GM12878 (cell line): ENCODE data around the gene S1PR3. TPM values are rescaled to one million over a fixed set of nuclear protein-coding genes. Genes with fewer than 3 reads are reported as not detected.

Experiments used
- ATAC-seq: fragments of 200-7000 bp; cut with Tn5 transposase; 3 replicates; pipeline ENCODE4 v1.9.1; 2020; ENCODE audit warnings: mild to moderate bottlenecking, moderate library complexity
- BruUV-seq: library from RNA; stranded (reverse); fragments of 400-500 nt; replicated peaks from 2 replicates; lab custom pipeline; 2021; lab: Mats Ljungman, UMichigan
- CTCF ChIA-PET: fragments of 300-600 bp; sonication (Branson Sonifier 250); formaldehyde crosslinking; extraction: SDS; loops from one replicate; lab custom pipeline; 2021; ENCODE audit warnings: inconsistent platforms; lab: Yijun Ruan, JAX
- POLR2A ChIA-PET: fragments of 350-600 bp; formaldehyde crosslinking; extraction: SDS; loops from one replicate; lab custom pipeline; 2021; ENCODE audit warnings: inconsistent platforms; lab: Charles Lee
- RAD21 ChIA-PET: fragments of 300-600 bp; sonication (Branson Sonifier 250); formaldehyde crosslinking; loops from one replicate; lab custom pipeline; 2023; ENCODE audit warnings: antibody characterized with exemption; ENCODE audit not compliant: unreplicated experiment; lab: Charles Lee
- SMC1A ChIA-PET: fragments of 300-600 bp; sonication (Branson Sonifier 250); formaldehyde crosslinking; loops from one replicate; lab custom pipeline; 2023; ENCODE audit not compliant: unreplicated experiment, uncharacterized antibody; lab: Charles Lee
- DNase-seq: peaks from one replicate; pipeline ENCODE4 v3.0.0-alpha.2; 2011; ENCODE audit warnings: low read depth, low spot score
- FAIRE-seq: peaks from 3 replicates; lab custom pipeline; 2011; peaks lifted over from hg19 to GRCh38; lab: Jason Lieb, UNC
- H2AFZ ChIP-seq: 2 replicates; pipeline ENCODE4 v1.6.0; 2011; ENCODE audit warnings: low read depth, low read length, control low read depth; ENCODE audit not compliant: control insufficient read depth
- H3K27ac ChIP-seq: 2 replicates; pipeline ENCODE4 v1.5.1; 2011; ENCODE audit warnings: control low read depth; ENCODE audit not compliant: control insufficient read depth, insufficient read depth
- H3K27me3 ChIP-seq, 2 experiments: replicated peaks in 1 of 2; 2 replicates each; pipeline versions ENCODE4 v1.6.0 to v1.6.1; 2011; ENCODE audit warnings: low read length in 1 of 2; ENCODE audit not compliant: control insufficient read depth in 2 of 2, insufficient read depth in 2 of 2
- H3K36me3 ChIP-seq, 2 experiments: 2 replicates each; pipeline ENCODE4 v1.5.1; 2011; ENCODE audit warnings: low read length in 1 of 2; ENCODE audit not compliant: control insufficient read depth in 2 of 2, insufficient read depth in 2 of 2
- H3K4me1 ChIP-seq: 2 replicates; pipeline ENCODE4 v1.6.1; 2011; ENCODE audit warnings: mild to moderate bottlenecking, low read length, moderate library complexity, mixed read lengths; ENCODE audit not compliant: control insufficient read depth, insufficient read depth
- H3K4me2 ChIP-seq: 2 replicates; pipeline ENCODE4 v1.6.0; 2011; ENCODE audit warnings: control low read depth; ENCODE audit not compliant: control insufficient read depth, insufficient read depth
- H3K4me3 ChIP-seq: fragments of 200-600 bp; sonication (generic); 2 replicates; pipeline ENCODE4 v1.5.1; 2016
- H3K79me2 ChIP-seq: 2 replicates; pipeline ENCODE4 v1.6.0; 2011; ENCODE audit warnings: low read length; ENCODE audit not compliant: control insufficient read depth, insufficient read depth
- H3K9ac ChIP-seq: 2 replicates; pipeline ENCODE4 v1.8.0; 2011; ENCODE audit warnings: low read length, control low read depth, mixed read lengths; ENCODE audit not compliant: control insufficient read depth, insufficient read depth
- H3K9me3 ChIP-seq: replicated peaks from 3 replicates; pipeline ENCODE4 v1.5.1; 2011; ENCODE audit warnings: mild to moderate bottlenecking, low read length; ENCODE audit not compliant: control insufficient read depth, insufficient read depth
- H4K20me1 ChIP-seq: 2 replicates; pipeline ENCODE4 v1.6.0; 2011; ENCODE audit not compliant: control insufficient read depth, insufficient read depth
- EED ChIP-seq: sonication (generic); IDR thresholded peaks from 2 replicates; pipeline ENCODE4 v1.6.1; 2016; ENCODE audit warnings: antibody characterized with exemption, low read depth
- FOXK2 ChIP-seq: fragments of 450-650 bp; IDR thresholded peaks from 2 replicates; pipeline ENCODE4 v1.6.1; 2017; ENCODE audit warnings: mild to moderate bottlenecking, moderate library complexity
- IRF3 ChIP-seq: fragments of 450-650 bp; IDR thresholded peaks from 2 replicates; pipeline ENCODE4 v1.6.1; 2014; ENCODE audit warnings: mild to moderate bottlenecking
- KAT2A ChIP-seq: conservative IDR thresholded peaks from 2 replicates; pipeline ENCODE4 v1.6.1; 2011; ENCODE audit warnings: low read depth, low read length; ENCODE audit not compliant: control insufficient read depth
- NFXL1 ChIP-seq: fragments of 450-650 bp; IDR thresholded peaks from 2 replicates; pipeline ENCODE4 v1.6.1; 2017; ENCODE audit warnings: antibody characterized with exemption, mild to moderate bottlenecking, borderline replicate concordance
- RELA ChIP-seq: fragments of 450-650 bp; IDR thresholded peaks from 2 replicates; pipeline ENCODE4 v1.8.0; 2014; ENCODE audit warnings: borderline replicate concordance; ENCODE audit not compliant: partially characterized antibody
- TCF3 ChIP-seq: IDR thresholded peaks from 2 replicates; pipeline ENCODE4 v1.6.1; 2012; ENCODE audit warnings: low read depth, mild to moderate bottlenecking, low read length, borderline replicate concordance; ENCODE audit not compliant: insufficient read depth
- whole genome bisulfite sequencing: methylation state at CpG from one replicate; pipeline ENCODE4 v1.1.6; 2016; ENCODE audit warnings: low lambda C conversion rate; ENCODE audit not compliant: insufficient replicate concordance, insufficient coverage; ENCODE audit errors: missing lambda C conversion rate; 5-methylcytosine and 5-hydroxymethylcytosine counted together
- in situ Hi-C: fragments of 300-500 bp; cut with MboI; formaldehyde crosslinking; loops from 9 replicates; pipeline ENCODE4 v1.14.3; 2018; ENCODE audit warnings: mixed read lengths
- intact Hi-C: fragments of 100-400 bp; cut with micrococcal nuclease; formaldehyde crosslinking; loops from one replicate; pipeline ENCODE4 v1.14.2; 2022; ENCODE audit not compliant: unreplicated experiment
- polyA plus RNA-seq, 11 experiments: library from polyadenylated mRNA; depleted of rRNA in 4 of 11; unstranded in 6 of 11; stranded (reverse) in 5 of 11; fragments of >200 nt; fragmentation: Nextera tagmentation in 4 of 11; fragmentation: Illumina TruSeq in 1 of 11; extraction: Ambion mirVana in 4 of 11; extraction: Trizol in 1 of 11; gene quantifications; 1 replicate in 1 of 11; 2 replicates in 10 of 11; pipeline versions ENCODE4 v1.2.1 to v1.2.3, GENCODE V29; 2011 to 2016; ENCODE audit warnings: inconsistent platforms in 2 of 11, missing spikeins in 2 of 11, low read depth in 1 of 11
- total RNA-seq, 4 experiments: library from RNA; depleted of rRNA in 3 of 4; stranded (reverse); fragments of >200 nt in 3 of 4; fragmentation: Illumina TruSeq in 1 of 4; extraction: Trizol in 1 of 4; gene quantifications; 2 replicates each; pipeline versions ENCODE4 v1.2.1 to v1.2.3, GENCODE V29; 2013 to 2021
- TF ChIP-seq, protein P1 (sequence below): fragments of 150-350 bp; IDR thresholded peaks from 2 replicates; pipeline ENCODE4 v1.6.1; 2016; ENCODE audit warnings: low read depth, low read length
- TF ChIP-seq, protein P2 (sequence below): fragments of 450-650 bp; IDR thresholded peaks from 2 replicates; pipeline ENCODE4 v1.6.1; 2018; ENCODE audit warnings: borderline replicate concordance, mild to moderate bottlenecking; ENCODE audit not compliant: partially characterized antibody

The S1PR3 gene
- total and polyA plus RNA-seq, 10 of the 15 experiments (the other 5 are each of a cell fraction or from before 2014, with no cell fraction given), result 0.01 to 0.18 (median 0.01) TPM; not detected in 7

GRCh38 chr9:88952976-88953375, 38.3 kb upstream of the S1PR3 start (continued):
- TF ChIP-seq, protein P1, sequence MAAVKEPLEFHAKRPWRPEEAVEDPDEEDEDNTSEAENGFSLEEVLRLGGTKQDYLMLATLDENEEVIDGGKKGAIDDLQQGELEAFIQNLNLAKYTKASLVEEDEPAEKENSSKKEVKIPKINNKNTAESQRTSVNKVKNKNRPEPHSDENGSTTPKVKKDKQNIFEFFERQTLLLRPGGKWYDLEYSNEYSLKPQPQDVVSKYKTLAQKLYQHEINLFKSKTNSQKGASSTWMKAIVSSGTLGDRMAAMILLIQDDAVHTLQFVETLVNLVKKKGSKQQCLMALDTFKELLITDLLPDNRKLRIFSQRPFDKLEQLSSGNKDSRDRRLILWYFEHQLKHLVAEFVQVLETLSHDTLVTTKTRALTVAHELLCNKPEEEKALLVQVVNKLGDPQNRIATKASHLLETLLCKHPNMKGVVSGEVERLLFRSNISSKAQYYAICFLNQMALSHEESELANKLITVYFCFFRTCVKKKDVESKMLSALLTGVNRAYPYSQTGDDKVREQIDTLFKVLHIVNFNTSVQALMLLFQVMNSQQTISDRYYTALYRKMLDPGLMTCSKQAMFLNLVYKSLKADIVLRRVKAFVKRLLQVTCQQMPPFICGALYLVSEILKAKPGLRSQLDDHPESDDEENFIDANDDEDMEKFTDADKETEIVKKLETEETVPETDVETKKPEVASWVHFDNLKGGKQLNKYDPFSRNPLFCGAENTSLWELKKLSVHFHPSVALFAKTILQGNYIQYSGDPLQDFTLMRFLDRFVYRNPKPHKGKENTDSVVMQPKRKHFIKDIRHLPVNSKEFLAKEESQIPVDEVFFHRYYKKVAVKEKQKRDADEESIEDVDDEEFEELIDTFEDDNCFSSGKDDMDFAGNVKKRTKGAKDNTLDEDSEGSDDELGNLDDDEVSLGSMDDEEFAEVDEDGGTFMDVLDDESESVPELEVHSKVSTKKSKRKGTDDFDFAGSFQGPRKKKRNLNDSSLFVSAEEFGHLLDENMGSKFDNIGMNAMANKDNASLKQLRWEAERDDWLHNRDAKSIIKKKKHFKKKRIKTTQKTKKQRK, result no peak

DNA sequence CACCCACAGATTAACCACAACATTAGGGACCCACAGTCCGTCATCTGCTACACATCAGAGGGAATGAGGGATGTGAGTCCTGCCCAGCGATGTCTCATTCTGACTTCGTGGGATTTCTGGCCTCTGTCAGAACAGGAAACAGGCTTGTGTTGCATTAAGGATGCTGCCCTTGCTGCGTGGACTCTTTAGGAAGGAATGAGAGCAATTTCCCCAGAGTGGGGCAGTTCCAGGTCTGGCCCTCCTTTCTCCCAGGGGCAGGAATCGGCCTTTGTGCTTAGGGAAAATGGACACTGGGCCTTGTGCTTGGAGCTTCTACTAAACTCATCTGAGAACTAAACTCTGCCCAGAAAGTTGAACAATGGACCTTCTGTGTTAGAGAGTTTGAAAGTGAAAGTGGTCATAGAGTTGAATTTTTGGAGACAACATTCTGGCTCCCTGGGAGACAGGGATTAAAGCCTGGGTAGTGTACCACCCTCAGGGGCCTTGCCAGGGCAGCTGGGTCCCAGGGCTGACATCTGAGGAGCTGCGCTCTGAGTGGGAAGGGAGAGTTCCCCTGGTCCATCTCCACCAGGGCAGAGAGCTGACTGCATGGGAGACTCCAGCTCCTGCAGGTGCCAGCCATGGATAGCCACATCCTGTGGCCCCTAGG, 37.8 kb upstream of the S1PR3 start:
- FAIRE-seq (no peak), ATAC-seq (no peak), DNase-seq (no peak)
- POLR2A ChIA-PET, result no interaction called here
- Histone ChIP-seq H3K9ac (no peak overlapping the region), H3K79me2 (no peaks in the 10 kb centered on the region), H3K4me1 (no peaks in the 10 kb centered on the region), H3K4me3 (no peak overlapping the region), H3K27ac (no peak overlapping the region), H3K9me3 (no peaks in the 10 kb centered on the region), H3K36me3 (no peaks in the 10 kb centered on the region), H2AFZ (no peak overlapping the region), H3K27me3 (no peaks in the 10 kb centered on the region), H4K20me1 (no peaks in the 10 kb centered on the region; the same call in 1 of the 2 replicates), H3K4me2 (no peak overlapping the region)
- BruUV-seq, result no TSS peak
- RAD21 ChIA-PET, result no interaction called here
- SMC1A ChIA-PET, result no interaction called here
- in situ Hi-C loops (no loop called here), intact Hi-C loops (loop anchor here (2.0 kb wide), 1 partner anchor 425 kb away; no protein-coding TSS in a partner anchor)
- CTCF ChIA-PET, result interaction anchor here (0.5 kb wide), 1 partner anchor 14 kb away, joined by 3 read pairs; no protein-coding TSS in a partner anchor
- TF ChIP-seq, protein P2, sequence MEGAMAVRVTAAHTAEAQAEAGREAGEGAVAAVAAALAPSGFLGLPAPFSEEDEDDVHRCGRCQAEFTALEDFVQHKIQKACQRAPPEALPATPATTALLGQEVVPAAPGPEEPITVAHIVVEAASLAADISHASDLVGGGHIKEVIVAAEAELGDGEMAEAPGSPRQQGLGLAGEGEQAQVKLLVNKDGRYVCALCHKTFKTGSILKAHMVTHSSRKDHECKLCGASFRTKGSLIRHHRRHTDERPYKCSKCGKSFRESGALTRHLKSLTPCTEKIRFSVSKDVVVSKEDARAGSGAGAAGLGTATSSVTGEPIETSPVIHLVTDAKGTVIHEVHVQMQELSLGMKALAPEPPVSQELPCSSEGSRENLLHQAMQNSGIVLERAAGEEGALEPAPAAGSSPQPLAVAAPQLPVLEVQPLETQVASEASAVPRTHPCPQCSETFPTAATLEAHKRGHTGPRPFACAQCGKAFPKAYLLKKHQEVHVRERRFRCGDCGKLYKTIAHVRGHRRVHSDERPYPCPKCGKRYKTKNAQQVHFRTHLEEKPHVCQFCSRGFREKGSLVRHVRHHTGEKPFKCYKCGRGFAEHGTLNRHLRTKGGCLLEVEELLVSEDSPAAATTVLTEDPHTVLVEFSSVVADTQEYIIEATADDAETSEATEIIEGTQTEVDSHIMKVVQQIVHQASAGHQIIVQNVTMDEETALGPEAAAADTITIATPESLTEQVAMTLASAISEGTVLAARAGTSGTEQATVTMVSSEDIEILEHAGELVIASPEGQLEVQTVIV, result no peak
- TF ChIP-seq IRF3 (no peak), EED (no peak), NFXL1 (no peak), TCF3 (no peak), FOXK2 (no peak), RELA (no peak), KAT2A (no peak)
- 15% methylated on average over 6 of the region's 6 CpGs for WGBS
